GM21423 (cell line): ENCODE results near the gene SLC9A3.
"Not testable (repeated sequence)": the region's sequence is repeated elsewhere in the genome, so short reads cannot be mapped to it uniquely, and the experiment has no call there.

Experiments
- ATAC-seq: cut with Tn5 transposase; IDR thresholded peaks from one replicate; pipeline ENCODE4 v1.9.1; 2021; ENCODE audit warnings: mild to moderate bottlenecking, moderate library complexity; ENCODE audit not compliant: unreplicated experiment

The SLC9A3 gene

DNA sequence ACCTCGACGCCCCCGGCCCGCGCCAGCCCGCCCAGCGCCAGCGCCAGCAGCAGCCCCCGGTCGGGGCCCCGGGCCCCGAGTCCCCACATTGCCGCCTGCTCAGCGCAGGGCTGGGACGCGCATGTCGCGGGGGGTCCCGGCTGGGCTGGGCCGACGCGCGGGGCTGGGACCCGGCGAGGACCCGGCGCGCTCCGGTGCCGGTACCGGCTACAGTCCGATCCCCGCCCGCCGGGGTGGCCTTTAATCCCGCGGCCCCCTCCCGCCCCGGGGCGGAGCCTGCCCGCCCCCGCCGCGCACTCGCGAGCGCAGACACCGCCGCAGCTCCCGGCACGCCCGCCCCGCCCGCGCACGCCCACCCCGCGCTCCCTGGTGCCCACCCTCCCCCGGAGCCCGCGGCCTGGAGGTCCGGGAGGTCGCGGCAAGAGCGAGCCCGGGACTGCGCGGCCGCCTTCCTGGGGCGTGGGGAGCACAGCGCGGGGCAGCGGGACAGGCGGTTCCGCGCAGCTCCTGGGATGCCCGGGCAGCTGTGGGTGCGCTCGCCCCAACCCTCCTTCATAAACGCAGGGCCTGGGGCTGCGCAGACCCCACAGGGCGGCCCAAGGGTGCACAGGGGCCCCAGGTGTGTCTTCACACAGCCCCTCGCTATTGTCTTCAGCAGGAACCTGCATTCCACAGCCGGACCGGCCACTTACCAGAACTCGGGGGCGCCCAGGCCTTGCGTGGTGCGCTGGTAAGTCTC lies at the start of gene SLC9A3:
TSS of gene SLC9A3 (minus strand) at position 216 of the 739 bp plus-strand sequence.
- ATAC-seq = no peak

DNA sequence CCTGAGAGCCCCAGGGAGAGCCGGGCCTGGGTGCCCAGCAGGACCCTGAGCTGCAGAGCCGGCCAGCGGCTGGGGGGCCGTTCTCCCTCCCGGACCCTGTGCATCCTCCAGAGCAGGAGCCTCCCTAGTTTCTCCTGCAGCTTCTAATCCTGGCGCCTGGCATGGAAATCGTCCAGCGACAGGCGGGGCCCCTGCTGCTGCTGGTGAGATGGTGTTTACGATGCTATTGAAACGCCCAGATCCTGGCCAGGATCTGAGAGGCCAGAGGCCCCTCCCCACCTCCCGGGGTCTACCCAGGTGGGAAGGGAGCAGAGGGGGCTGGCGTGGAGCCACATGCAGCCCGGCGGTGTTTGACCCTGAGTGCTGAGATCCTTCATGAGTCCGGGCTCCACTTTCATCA lies 49.7 kb upstream of the SLC9A3 start:
- no peak for ATAC-seq

DNA sequence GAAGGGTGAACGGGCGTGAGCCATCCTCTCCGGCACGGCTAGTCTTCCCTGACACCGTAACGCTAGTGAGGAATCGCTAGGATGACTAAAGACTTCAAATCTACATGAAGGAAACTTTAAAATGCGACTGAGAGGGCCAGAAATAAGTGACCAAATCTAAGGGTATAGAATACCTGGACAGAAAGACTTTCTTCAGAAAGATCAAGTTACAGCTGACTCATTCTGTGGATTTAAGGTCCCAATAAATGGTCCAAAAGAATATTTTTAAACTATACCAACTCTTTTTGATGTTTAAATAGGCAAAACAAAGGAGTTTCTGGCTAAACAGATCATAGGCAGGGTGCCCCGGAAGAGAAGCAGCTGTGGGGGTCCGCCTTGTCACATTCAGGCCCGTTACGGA lies 49.0 kb upstream of the SLC9A3 start:
- ATAC-seq = no peak

DNA sequence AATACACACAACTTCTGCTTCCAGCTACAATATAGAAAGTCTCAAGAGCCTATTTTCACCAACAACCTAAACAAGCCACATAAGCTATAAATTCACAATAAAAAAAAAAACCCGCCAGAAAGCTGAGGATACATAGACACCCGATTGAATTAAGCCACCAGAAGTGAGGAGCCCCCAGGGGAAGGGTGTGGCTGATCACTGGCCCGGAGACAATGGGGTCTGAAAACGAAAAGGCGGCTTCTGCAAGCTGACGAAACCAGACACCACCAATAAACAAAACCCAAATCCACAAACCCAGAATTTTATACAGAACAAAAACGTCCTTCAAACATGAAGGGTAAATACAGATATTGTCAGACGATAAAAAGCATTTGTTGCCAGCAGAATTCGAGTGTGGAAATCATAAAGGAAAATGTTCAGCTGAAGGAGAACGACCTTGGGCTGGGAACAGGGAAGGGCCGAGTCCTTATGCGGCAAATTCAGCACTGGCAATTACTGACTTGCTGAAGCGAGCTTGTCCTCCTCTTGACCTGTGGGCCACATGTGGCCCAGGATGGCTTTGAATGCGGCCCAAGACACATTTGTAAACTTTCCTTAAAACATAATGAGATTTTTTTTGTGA lies 48.3 kb upstream of the SLC9A3 start:
- ATAC-seq = no peak

DNA sequence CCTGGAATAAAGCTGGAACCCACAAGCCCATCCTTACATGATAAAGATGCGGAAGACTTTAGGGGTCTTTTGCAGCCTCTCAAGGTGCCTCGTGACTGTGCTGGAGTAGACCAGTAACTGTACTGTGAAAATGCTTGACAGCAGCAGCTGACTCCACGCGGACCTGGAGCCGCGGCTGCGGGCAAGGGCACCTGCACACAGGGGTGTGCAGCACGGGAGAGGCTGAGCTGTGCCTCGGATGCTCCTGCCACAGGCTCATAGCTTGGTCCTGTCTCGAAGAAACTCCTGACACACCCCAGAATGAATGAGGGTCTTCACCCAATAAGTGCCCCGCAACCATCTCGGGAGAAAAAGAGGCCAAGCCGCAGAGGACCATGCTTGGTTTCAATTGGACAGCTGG lies 47.5 kb upstream of the SLC9A3 start:
- no peak for ATAC-seq

DNA sequence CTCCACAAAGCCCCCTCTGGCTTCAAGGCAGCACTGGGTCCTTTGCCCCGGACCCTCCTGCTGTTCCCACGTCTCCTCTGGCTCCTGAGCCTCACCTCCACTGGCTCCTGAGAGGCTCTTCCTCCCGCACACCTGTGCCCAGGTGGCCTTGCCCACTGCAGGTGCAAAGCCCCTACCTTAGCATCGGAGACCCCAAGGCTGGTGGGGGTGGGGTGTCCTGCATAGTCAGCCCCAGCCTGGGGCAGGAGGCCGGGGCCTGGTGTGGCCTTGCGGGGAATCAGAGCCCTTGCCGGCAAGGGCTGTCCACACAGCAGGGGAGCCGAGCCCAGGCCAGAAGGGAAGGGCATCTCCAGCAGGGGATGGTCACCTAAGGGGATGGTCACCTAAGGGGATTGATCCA lies 46.6 kb upstream of the SLC9A3 start:
- no peak for ATAC-seq

DNA sequence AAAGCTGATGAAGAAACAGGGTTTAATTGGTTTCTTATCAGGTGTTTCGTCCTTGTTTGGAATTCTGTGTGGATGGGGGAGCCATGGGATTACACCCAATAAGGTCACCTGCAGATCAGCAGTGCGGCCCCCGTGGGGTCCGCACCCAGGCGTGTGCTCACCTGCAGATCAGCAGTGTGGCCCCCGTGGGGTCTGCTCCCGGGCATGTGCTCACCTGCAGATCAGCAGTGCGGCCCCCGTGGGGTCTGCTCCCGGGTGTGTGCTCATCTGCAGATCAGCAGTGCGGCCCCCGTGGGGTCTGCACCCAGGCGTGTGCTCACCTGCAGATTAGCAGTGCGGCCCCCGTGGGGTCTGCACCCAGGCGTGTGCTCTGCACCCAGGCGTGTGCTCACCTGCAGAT lies 46.2 kb upstream of the SLC9A3 start:
- no peak for ATAC-seq

DNA sequence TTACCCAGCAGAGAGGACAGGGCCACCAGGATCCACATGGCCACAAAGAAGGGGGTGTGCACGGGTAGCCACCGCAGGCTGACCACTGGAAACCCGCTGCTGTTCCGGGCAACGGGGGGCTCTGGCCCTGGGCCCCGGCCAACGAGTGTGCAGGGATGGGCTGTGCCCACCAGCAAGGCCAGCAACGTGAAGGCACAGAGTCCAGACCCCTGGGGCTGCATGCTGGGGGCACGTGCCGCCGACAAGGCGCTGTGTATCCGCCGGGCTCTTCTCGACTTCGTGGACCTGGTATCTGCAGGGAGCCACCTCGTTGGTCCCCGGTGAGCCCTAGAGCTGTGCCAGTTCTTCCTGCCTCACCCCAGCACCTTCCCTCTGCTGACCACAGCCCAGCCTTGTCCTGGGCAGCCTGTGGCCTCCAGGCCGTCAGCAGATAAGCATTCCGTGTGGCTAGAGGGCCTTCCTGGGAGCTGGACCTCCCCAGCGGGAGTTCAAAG lies 45.7 kb upstream of the SLC9A3 start:
- no peak for ATAC-seq

DNA sequence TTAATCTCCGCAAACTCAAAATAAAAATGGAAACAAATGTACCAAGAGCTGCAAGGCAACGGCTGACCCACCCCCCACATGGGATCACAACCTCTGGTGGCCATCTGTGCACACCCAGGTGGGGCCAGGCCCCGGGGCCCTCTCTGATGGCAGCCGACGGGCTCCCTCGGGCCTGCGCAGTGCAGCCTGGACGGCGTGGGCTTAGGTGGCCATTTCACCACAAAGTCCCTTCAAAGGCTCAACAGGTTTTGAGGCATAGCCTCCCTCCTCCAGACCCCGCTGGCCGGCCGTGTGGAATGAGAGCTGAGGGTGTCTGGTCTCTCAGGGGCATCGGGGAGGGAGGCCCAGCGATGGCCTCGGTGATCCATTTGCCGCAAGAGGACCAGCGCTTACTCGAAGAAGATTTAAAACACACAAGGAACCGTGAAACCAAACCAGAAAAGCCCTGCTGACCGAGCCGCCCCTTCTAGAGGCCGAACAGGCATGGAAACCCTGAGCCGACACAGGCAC lies 45.2 kb upstream of the SLC9A3 start:
- no peak for ATAC-seq

DNA sequence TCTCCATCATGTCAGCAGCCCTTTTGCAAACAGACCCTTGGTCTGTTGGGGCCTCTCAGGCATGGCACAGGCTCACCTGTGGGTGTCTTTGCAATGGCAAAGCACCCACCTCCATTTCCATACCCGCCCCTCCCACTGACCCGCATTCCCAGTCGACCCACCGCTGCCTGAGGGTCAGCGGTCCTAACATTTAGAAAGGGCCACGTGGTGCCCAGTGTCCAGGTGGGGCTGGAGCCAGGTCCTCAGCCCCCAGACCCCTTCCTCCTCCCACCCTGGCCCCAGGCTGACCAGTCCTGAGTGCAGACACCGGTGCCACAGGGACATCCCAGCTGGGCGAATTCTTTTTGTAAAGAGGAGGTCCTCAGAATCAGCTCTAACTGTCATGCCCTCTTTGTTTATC lies 44.6 kb upstream of the SLC9A3 start:
- ATAC-seq = no peak

DNA sequence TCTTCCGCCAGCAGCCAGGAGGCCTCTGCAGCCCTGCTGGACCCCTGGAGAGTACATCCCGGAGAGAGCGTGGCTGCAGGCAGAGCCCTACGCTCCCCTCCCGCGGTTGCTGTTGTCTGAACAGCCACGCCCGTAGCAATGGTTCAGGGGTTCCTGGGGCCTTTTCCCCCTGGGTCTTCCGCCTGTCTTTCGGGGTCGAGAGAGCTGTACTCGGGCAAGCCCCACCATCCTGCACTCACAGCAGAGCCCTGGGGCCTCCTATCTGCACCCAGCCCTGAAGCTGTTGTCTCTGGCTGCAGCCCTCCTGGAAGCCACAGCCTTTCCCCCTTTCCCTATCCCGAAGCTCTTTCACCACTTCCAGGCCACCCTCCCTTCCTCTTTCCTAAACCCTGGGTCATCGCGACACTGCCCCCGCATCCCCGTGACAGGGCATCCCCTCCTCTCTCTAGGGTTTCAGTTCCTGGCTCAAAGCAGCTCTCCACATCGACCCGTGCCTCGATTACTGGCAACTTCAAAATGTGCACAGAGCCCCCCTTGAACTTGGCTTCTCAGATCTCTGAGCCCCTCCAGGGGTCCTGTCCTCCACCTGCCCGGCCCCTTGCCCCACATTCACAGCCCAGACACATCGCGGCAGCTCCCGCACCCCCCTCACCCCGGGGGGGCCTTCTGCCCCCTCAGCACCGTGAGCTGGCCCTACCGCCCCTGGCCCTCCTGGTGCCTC lies 44.0 kb upstream of the SLC9A3 start:
- ATAC-seq = no peak

DNA sequence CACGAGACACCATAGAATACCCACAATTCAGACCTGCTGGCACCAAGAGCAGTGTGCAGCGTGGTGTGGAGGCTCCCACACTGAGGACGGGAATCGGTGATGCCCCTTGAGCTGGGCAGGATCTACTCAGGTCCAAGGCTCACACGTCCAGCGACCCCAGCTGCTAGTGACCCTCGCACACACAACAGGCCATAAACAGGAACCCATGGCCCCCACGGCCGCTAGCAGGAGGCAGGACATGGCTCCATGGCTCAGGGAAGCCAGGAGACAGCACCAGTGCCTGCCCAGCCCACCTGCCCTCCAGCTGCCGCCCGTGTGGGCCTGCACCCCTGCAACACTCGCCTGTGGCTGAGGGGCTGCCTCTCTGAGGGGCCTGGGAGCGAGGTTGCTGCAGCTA lies 43.4 kb upstream of the SLC9A3 start:
- ATAC-seq = no peak

DNA sequence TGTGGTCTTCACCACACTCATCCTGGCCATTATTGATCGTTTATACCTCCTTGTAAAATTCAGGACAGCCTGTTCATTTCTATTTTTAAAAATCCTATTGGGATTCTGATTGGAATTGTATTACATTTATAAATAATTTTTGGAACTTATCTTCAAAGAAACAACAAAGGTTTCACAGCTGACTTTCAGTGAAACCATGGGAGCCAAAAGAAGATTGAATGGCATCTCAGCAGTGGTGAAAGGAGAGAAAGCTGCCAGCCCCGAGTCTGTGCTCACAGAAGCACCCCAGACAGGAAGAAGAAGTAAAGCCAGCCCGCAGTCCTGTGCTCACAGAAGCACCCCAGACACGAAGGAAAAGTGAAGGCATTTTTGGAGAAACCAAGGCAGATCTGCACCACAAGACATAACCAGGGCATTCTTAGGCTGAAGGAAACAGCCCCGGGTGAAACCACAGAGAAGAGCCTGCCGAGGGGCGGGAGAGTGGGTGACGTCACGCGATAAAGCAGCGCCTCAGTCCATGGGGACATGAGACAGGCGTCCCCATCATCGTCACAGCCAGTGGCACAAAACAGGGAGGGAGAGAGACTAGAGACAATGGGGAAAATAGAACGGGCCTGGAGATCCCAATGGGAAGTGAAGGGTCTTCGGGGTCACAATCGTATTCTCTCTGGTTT lies 42.5 kb upstream of the SLC9A3 start:
- ATAC-seq = no peak

DNA sequence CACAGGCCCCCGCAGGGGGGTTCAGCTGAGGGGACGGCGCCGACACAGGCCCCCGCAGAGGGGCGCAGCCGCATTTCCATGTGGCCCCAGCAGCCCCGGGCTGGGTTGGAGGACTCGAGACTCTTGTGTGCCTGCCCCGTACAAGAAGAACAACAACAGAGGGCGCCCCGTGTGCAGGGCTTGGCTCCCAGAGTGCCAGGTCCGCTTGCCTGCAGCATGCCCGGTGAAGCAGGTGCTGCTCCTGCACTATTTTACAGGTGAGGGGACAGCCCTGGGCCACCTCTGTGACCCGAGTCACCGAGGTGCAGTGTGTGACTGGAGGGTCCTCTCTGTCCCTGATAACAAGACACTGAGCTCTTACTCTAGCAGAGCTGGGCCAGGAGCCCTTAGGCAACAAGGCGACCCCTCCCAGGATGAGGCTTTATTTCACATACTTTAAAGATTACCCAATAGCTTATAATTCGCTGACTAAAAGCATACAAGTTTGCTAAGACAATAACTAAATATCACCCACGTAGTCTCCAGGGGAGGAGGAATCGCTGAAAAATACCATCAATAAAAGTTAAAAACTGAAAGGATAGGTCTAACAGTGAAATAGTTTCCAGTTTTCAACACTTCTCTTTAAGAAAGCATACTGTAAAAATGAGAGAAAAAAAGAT lies 41.7 kb upstream of the SLC9A3 start:
- ATAC-seq = no peak

DNA sequence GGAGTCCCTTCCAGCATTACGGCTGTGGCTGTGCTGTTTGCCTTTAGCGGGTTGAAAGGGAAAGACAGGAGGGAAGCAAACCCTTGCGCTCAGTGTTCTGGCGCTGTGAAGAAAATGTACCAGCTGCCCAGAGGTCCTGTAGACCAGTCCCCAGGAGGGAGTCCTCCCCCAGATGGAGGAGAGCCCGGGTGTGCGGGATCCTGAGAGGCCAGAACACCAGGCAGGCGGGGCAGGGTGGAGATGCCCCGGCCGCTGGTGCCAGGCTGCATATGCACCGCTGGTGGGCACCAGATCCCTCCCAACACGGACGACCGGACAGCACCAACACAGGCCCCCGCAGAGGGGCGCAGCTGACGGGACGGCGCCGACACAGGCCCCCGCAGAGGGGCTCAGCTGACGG lies 37.2 kb upstream of the SLC9A3 start:
- ATAC-seq = no peak

DNA sequence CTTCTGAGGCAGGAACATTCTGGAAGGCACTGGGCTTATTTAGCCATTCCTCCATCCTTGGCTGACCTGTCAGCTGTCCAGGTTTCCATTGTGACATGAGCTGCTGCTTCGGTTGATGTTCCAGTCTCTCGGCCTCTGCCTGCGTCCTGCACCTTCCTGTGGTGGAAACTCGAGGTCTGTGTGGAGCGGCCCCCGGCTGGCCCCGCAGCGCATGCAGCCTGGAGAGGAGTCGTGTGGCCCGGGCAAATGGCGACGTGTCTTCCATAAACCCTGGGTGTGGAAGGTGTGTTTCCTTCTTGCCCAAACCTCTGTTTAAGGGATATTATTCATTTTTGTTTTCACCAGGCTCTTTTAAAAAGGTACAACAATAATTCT lies 36.5 kb upstream of the SLC9A3 start:
- no peak for ATAC-seq

DNA sequence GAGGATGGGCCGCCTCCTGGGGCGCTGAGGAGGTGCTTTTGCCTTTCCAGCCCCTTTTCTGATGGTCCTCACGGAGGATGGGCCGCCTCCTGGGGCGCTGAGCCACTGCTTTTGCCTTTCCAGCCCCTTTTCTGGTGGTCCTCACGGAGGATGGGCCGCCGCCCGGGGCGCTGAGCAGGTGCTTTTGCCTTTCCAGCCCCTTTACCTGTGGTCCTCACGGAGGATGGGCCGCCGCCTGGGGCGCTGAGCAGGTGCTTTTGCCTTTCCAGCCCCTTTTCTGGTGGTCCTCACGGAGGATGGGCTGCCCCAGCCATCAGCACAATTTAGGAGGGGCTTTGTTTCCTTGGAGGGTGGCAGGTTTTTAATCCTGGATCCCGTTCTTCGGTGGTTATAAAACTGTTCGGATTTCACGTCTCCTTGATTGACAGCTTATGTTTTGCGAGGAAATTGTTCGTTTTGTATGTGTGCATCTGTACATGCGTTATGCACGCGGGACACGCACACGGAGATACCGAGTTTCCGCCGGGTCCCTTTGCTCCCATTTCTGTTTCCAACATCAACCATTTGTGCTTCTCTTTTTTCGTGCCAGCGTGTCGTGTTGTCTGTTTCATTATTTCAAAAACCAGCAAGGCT lies 34.7 kb upstream of the SLC9A3 start:
- ATAC-seq = no peak

DNA sequence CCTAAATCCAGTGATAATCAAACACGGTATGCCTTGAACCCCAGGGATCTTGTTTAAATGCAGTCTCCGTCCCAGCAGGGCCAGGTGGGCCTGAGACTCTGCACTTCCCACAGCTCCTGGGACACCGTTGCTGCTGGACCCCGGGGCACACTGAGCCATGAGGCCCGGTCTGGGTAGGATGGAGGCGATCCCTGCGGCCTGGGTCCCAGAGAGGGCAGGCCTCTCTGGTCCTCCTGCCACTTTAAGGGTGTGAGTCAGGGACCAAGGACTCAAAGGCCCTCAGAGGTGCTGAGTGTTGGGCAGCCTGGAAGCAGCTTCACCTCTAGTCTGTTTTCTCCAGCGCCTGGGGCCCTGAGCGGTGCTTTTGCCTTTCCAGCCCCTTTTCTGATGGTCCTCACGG lies 34.1 kb upstream of the SLC9A3 start:
- no peak for ATAC-seq

DNA sequence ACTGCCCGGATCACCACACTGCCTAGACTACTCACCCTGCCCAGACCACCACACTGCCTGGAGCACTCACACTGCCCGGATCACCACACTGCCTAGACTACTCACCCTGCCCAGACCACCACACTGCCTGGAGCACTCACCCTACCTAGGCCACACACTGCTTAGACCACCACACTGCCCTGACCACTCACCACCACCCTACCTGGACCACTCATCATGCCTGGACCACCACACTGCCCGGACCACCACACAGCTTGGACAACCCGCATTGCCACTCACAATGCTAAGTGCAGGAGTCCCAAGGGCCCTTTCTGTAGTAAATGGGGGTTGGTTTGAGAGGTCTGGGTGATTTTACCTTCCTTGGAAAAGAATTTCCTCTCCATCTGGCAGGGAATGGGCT lies 33.7 kb upstream of the SLC9A3 start:
- not testable (repeated sequence) for ATAC-seq

DNA sequence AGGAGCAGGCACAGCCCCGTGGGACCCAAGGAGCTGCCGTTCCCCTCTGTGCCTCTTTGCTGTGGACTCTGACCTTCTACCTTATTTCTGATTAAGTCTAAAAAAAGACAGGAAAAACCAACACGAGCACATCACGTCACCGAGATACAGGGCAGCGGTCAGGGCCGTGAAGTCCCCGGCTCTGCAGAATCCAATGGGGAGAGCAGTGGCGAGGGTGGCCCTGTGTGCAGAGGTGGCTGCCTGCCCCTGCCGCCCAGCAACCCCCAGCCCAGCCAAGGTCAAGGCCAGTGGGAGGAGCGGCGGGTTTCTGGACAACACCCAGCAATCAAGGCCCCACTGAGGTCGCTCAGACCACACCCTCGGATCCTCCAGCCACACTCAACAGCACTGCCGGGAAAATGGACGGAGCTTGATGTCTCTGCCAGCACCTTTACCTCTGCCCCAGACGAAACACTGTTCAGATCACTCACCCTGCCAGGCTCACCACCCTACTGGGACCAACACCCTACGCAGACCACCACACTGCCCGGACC lies 32.7 kb upstream of the SLC9A3 start:
- ATAC-seq = no peak
